Hepatocyte (in vitro differentiated cells): ENCODE measurements around the gene CX3CL1. TPM values are rescaled to one million over a fixed set of nuclear protein-coding genes. Genes with fewer than 3 reads are reported as not detected.

Experiments
- DNase-seq: peaks from one replicate; pipeline ENCODE4 v3.0.0-alpha.2; 2016; ENCODE audit warnings: low spot score
- H2AFZ ChIP-seq: fragments of 200-600 bp; sonication (generic); 2 replicates; pipeline ENCODE4 v1.6.0; 2016; ENCODE audit warnings: antibody characterized with exemption, mild to moderate bottlenecking
- H3K27ac ChIP-seq: fragments of 200-600 bp; sonication (generic); 2 replicates; pipeline ENCODE4 v1.5.1; 2016; ENCODE audit warnings: mild to moderate bottlenecking
- H3K27me3 ChIP-seq: fragments of 200-600 bp; sonication (generic); 2 replicates; pipeline ENCODE4 v1.6.1; 2016
- H3K36me3 ChIP-seq: fragments of 200-600 bp; sonication (generic); replicated peaks from 2 replicates; pipeline ENCODE4 v1.5.1; 2016; ENCODE audit warnings: low read depth; ENCODE audit not compliant: insufficient read depth
- H3K4me1 ChIP-seq: fragments of 200-600 bp; sonication (generic); 2 replicates; pipeline ENCODE4 v1.5.1; 2016; ENCODE audit warnings: mild to moderate bottlenecking, moderate library complexity; ENCODE audit not compliant: insufficient read depth
- H3K4me2 ChIP-seq: fragments of 200-600 bp; sonication (generic); 2 replicates; pipeline ENCODE4 v1.6.0; 2016
- H3K4me3 ChIP-seq: fragments of 200-600 bp; sonication (generic); 2 replicates; pipeline ENCODE4 v1.5.1; 2016; ENCODE audit warnings: mild to moderate bottlenecking
- H3K79me2 ChIP-seq: fragments of 200-600 bp; sonication (generic); 2 replicates; pipeline ENCODE4 v1.6.0; 2017; ENCODE audit warnings: mild to moderate bottlenecking
- H3K9me2 ChIP-seq: fragments of 200-600 bp; sonication (generic); replicated peaks from 2 replicates; pipeline ENCODE4 v1.6.0; 2017; ENCODE audit warnings: mild to moderate bottlenecking; ENCODE audit not compliant: insufficient read depth
- H3K9me3 ChIP-seq: fragments of 200-600 bp; sonication (generic); 2 replicates; pipeline ENCODE4 v1.5.1; 2016; ENCODE audit warnings: low read depth, mild to moderate bottlenecking
- H4K20me1 ChIP-seq: fragments of 200-600 bp; sonication (generic); 2 replicates; pipeline ENCODE4 v1.6.0; 2016; ENCODE audit warnings: mild to moderate bottlenecking; ENCODE audit not compliant: insufficient read depth, poor library complexity, severe bottlenecking
- EZH2 ChIP-seq: fragments of 200-600 bp; sonication (generic); IDR thresholded peaks from 2 replicates; pipeline ENCODE4 v1.6.1; 2016; ENCODE audit warnings: antibody characterized with exemption, mild to moderate bottlenecking, borderline replicate concordance
- EZH2phosphoT487 ChIP-seq: fragments of 200-600 bp; sonication (generic); IDR thresholded peaks from one replicate; pipeline ENCODE4 v1.6.1; 2018; ENCODE audit warnings: antibody characterized with exemption, mild to moderate bottlenecking, low read depth, moderate library complexity; ENCODE audit not compliant: unreplicated experiment, severe bottlenecking
- WGBS: methylation state at CpG from one replicate; pipeline ENCODE4 v1.1.6; 2016; ENCODE audit warnings: low lambda C conversion rate; ENCODE audit errors: missing lambda C conversion rate; 5-methylcytosine and 5-hydroxymethylcytosine counted together
- polyA plus RNA-seq: library from polyadenylated mRNA; unstranded; fragments of >200 nt; fragmentation: Nextera tagmentation; extraction: Ambion mirVana; gene quantifications from 2 replicates; pipeline ENCODE4 v1.2.1, GENCODE V29; 2016
- total RNA-seq: library from RNA; depleted of rRNA; stranded (reverse); fragments of >200 nt; gene quantifications from 2 replicates; pipeline ENCODE4 v1.2.3, GENCODE V29; 2014
- TF ChIP-seq, protein P1 (sequence below): fragments of 200-600 bp; sonication (generic); IDR thresholded peaks from 2 replicates; pipeline ENCODE4 v1.5.1; 2016; ENCODE audit warnings: antibody characterized with exemption, mild to moderate bottlenecking; ENCODE audit not compliant: poor library complexity

The CX3CL1 gene
- total and polyA plus RNA-seq, 2 experiments from 2014 or later: 6.6 to 9.4 TPM

DNA sequence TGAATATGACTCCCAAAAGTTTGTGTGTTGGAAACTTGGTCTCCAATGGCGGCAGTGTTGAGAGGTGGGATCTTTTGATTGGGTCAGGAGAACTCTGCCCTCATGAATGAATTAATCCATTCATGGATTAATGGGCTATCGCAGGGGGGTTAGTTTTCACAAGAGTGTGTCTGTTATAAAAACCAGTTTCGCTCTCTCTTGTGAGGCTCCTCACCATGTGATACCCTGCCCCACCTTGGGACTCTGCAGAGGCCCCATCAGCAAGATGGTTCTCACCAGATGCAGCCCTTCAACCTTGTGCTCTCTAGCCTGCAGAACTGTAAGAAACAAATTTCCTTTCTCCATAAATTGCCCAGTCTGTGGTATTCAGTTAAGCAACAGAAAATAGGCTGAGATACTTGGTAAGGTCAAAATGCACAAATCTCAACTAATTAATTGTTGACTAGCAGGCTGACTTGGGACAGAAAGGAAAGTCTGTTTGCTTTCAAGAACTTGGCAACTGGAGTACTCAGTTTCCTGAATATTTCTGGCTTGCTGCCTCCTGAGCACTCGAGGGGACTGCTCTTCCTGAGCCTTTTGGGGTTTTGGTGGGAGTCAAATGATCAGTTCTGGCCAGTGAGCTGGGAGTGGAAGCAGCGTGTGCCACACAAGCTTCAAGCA is 18.5 kb downstream of the CX3CL1 start:
- no peaks in the 10 kb centered on the region for H3K36me3 ChIP-seq
- peaks cover 6% of the 10 kb centered on the region for H3K4me1 ChIP-seq
- no peak for TF ChIP-seq EZH2
- TF ChIP-seq, protein P1, sequence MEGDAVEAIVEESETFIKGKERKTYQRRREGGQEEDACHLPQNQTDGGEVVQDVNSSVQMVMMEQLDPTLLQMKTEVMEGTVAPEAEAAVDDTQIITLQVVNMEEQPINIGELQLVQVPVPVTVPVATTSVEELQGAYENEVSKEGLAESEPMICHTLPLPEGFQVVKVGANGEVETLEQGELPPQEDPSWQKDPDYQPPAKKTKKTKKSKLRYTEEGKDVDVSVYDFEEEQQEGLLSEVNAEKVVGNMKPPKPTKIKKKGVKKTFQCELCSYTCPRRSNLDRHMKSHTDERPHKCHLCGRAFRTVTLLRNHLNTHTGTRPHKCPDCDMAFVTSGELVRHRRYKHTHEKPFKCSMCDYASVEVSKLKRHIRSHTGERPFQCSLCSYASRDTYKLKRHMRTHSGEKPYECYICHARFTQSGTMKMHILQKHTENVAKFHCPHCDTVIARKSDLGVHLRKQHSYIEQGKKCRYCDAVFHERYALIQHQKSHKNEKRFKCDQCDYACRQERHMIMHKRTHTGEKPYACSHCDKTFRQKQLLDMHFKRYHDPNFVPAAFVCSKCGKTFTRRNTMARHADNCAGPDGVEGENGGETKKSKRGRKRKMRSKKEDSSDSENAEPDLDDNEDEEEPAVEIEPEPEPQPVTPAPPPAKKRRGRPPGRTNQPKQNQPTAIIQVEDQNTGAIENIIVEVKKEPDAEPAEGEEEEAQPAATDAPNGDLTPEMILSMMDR: no peak
- TF ChIP-seq EZH2phosphoT487: no peak
- no peaks in the 10 kb centered on the region for H3K9me3 ChIP-seq
- H2AFZ ChIP-seq: no peak overlapping the region
- no peak overlapping the region for H3K4me3 ChIP-seq
- no peaks in the 10 kb centered on the region for H4K20me1 ChIP-seq
- H3K4me2 ChIP-seq: no peak overlapping the region
- no peak overlapping the region for H3K27ac ChIP-seq
- H3K27me3 ChIP-seq: no peaks in the 10 kb centered on the region
- 89% methylated on average over 5 of the region's 5 CpGs for WGBS
- no peak for DNase-seq
- no peaks in the 10 kb centered on the region for H3K9me2 ChIP-seq
- no peaks in the 10 kb centered on the region for H3K79me2 ChIP-seq

DNA sequence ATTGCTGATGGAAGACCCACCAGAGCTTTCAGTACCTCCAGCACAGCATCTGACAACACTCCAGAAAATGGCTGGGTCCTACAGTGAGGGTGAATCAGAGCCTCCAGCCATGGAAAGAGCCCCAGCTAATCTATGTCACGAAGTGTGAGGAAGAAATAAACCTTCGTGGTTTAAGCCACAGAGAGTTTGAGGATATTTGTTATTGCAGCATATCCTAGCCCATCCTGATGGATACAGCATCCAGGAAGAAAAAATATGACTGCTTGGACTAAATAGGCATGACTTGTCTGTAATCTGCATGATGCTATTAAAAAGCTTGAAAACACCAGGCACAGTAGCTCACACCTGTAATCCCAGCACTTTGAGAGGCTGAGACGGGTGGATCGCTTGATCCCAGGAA is 19.0 kb downstream of the CX3CL1 start:
- no peaks in the 10 kb centered on the region for H4K20me1 ChIP-seq
- TF ChIP-seq EZH2phosphoT487 (no peak), EZH2 (no peak)
- TF ChIP-seq, protein P1: no peak
- no peak for DNase-seq
- H3K9me2 ChIP-seq: no peaks in the 10 kb centered on the region
- H3K4me2 ChIP-seq: no peak overlapping the region
- H3K4me1 ChIP-seq: peaks cover 6% of the 10 kb centered on the region
- no peak overlapping the region for H3K4me3 ChIP-seq
- H3K79me2 ChIP-seq: no peaks in the 10 kb centered on the region
- no peak overlapping the region for H2AFZ ChIP-seq
- H3K27ac ChIP-seq: no peak overlapping the region
- 86% methylated on average over 4 of the region's 4 CpGs for WGBS
- no peaks in the 10 kb centered on the region for H3K27me3 ChIP-seq
- H3K36me3 ChIP-seq: no peaks in the 10 kb centered on the region
- no peaks in the 10 kb centered on the region for H3K9me3 ChIP-seq

DNA sequence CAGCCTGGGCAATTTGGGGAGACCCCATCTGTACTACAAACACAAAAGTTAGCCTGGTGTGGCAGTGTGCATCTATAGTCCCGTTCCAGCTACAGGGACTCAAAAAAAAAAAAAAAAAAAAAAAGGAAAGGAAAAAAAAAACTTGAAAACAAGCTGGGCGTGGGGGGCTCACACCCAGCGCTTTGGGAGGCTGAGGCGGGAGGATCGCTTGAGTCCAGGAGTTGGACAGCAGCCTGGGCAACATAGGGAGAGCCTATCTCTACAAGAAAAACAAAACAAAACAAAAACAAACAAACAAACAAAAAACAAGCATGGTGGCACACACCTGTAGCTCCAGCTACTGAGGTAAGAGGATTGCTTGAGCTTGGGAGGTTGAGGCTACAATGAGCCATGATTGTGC is 19.4 kb downstream of the CX3CL1 start:
- no peaks in the 10 kb centered on the region for H3K9me3 ChIP-seq
- H3K4me3 ChIP-seq: no peak overlapping the region
- H3K4me1 ChIP-seq: peaks cover 3% of the 10 kb centered on the region
- no peaks in the 10 kb centered on the region for H3K79me2 ChIP-seq
- no peak overlapping the region for H3K4me2 ChIP-seq
- H3K9me2 ChIP-seq: no peaks in the 10 kb centered on the region
- H4K20me1 ChIP-seq: no peaks in the 10 kb centered on the region
- no peaks in the 10 kb centered on the region for H3K36me3 ChIP-seq
- TF ChIP-seq EZH2phosphoT487: no peak
- TF ChIP-seq, protein P1: no peak
- no peak for TF ChIP-seq EZH2
- H3K27me3 ChIP-seq: no peaks in the 10 kb centered on the region
- H3K27ac ChIP-seq: no peak overlapping the region
- no peak overlapping the region for H2AFZ ChIP-seq
- WGBS: 98% methylated on average over 5 of the region's 5 CpGs
- no peak for DNase-seq

DNA sequence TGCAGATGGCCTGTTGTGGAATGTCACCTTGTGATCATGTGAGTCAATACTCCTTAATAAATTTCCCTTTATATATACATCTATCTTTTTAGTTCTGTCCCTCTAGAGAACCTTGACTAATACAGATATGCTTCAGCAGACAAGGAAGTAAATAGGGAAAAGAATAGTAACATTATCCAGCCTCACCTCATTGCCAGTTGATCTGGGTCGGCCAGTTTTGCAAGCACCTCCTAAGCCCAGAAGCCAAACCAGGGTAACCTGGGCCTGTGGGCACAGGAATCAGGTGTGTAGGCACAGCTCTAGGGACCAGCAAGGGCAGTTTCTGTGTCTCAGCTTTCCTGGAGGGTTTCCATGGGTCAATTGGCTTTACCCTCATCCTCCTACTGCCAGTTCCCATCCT is 20.4 kb downstream of the CX3CL1 start:
- Histone ChIP-seq H2AFZ (no peak overlapping the region), H3K9me2 (no peaks in the 10 kb centered on the region), H3K79me2 (no peaks in the 10 kb centered on the region), H3K4me3 (no peak overlapping the region), H3K36me3 (no peaks in the 10 kb centered on the region), H4K20me1 (no peaks in the 10 kb centered on the region), H3K9me3 (no peaks in the 10 kb centered on the region), H3K4me2 (no peak overlapping the region), H3K27ac (no peak overlapping the region), H3K27me3 (no peaks in the 10 kb centered on the region), H3K4me1 (peaks cover 3% of the 10 kb centered on the region)
- WGBS: 71% methylated on average over 1 of the region's 1 CpG
- no peak for DNase-seq
- TF ChIP-seq EZH2phosphoT487 (no peak), EZH2 (no peak)
- TF ChIP-seq, protein P1: no peak
